Subcutaneous abdominal adipose tissue (tissue), 5 donors: Measurements from ENCODE around the gene TRIM45.

Experiments used
- H3K27ac ChIP-seq: one replicate; pipeline ENCODE4 v1.7.0; 2013; ENCODE audit warnings: low read depth, mild to moderate bottlenecking, inconsistent platforms, low read length, moderate library complexity
- H3K27me3 ChIP-seq, 5 donors: one replicate each; pipeline ENCODE4 v1.7.0; 2013; ENCODE audit warnings: low read length in 5 of 5, inconsistent platforms in 1 of 5; ENCODE audit not compliant: control insufficient read depth in 5 of 5, insufficient read depth in 4 of 5
- H3K36me3 ChIP-seq, 5 donors: one replicate each; pipeline ENCODE4 v1.7.0; 2013; ENCODE audit warnings: low read length in 5 of 5; ENCODE audit not compliant: control insufficient read depth in 5 of 5, insufficient read depth in 5 of 5
- H3K4me1 ChIP-seq, 5 donors: one replicate each; pipeline ENCODE4 v1.7.0; 2013; ENCODE audit warnings: low read length in 5 of 5, mild to moderate bottlenecking in 3 of 5, moderate library complexity in 1 of 5; ENCODE audit not compliant: control insufficient read depth in 5 of 5, insufficient read depth in 5 of 5
- H3K4me3 ChIP-seq, 5 donors: one replicate each; pipeline ENCODE4 v1.7.0; 2013; ENCODE audit warnings: low read length in 5 of 5, low read depth in 1 of 5
- H3K9ac ChIP-seq, 5 donors: one replicate each; pipeline ENCODE4 v1.7.0; 2013; ENCODE audit warnings: low read length in 5 of 5, mild to moderate bottlenecking in 4 of 5, moderate library complexity in 3 of 5
- H3K9me3 ChIP-seq, 5 donors: one replicate each; pipeline ENCODE4 v1.7.0; 2013; ENCODE audit warnings: low read length in 5 of 5; ENCODE audit not compliant: control insufficient read depth in 5 of 5
- donor health status: healthy.
- donor health status: healthy.
- donor health status: healthy.
- donor health status: healthy.
- donor health status: healthy.

Gene TRIM45

GRCh38 chr1:117068580-117068979 is 53.0 kb downstream of the TRIM45 start:
- no peak overlapping the region for H3K4me3 ChIP-seq
- no peak overlapping the region for H3K9ac ChIP-seq
- no peaks in the 10 kb centered on the region for H3K27me3 ChIP-seq
- no peak overlapping the region for H3K27ac ChIP-seq
- no peaks in the 10 kb centered on the region for H3K4me1 ChIP-seq
- H3K9me3 ChIP-seq, result no peaks in the 10 kb centered on the region
- peaks cover 0 to 4% (median under 1%) of the 10 kb centered on the region in 5 donors for H3K36me3 ChIP-seq

GRCh38 chr1:117067533-117068370 is 53.8 kb downstream of the TRIM45 start:
- no peaks in the 10 kb centered on the region for H3K4me1 ChIP-seq
- H3K4me3 ChIP-seq, result no peak overlapping the region
- H3K9ac ChIP-seq, result no peak overlapping the region
- H3K27ac ChIP-seq, result no peak overlapping the region
- no peaks in the 10 kb centered on the region for H3K9me3 ChIP-seq
- H3K36me3 ChIP-seq, result peaks cover 0 to 4% (median 0%) of the 10 kb centered on the region in 5 donors
- H3K27me3 ChIP-seq, result no peaks in the 10 kb centered on the region

- Histone ChIP-seq H3K27ac (no peak overlapping the region), H3K4me1 (no peaks in the 10 kb centered on the region), H3K36me3 (peaks cover 0 to 7% (median 0%) of the 10 kb centered on the region in 5 donors), H3K9ac (no peak overlapping the region), H3K4me3 (no peak overlapping the region), H3K27me3 (no peaks in the 10 kb centered on the region), H3K9me3 (no peaks in the 10 kb centered on the region)
Measured at GRCh38 chr1:117066367-117066766, 55.2 kb downstream of the TRIM45 start.

GRCh38 chr1:117061986-117062415 is 59.5 kb downstream of the TRIM45 start:
- Histone ChIP-seq H3K27ac (no peak overlapping the region), H3K4me1 (peaks cover 3 to 19% (median 13%) of the 10 kb centered on the region in 5 donors), H3K4me3 (no peak overlapping the region), H3K36me3 (peaks cover 0 to 5% (median 0%) of the 10 kb centered on the region in 5 donors), H3K27me3 (no peaks in the 10 kb centered on the region), H3K9me3 (no peaks in the 10 kb centered on the region), H3K9ac (no peak overlapping the region)
